ENCODE results near the gene EXOSC5. TPM values are rescaled to one million over a fixed set of nuclear protein-coding genes. Genes with fewer than 3 reads are reported as not detected.
"Not testable (repeated sequence)": the region's sequence is repeated elsewhere in the genome, so short reads cannot be mapped to it uniquely, and the experiment has no call there.

EXOSC5 gene
- total and polyA plus RNA-seq, 2 of the 13 experiments (the other 11 are each of a cell fraction or from before 2014, with no cell fraction given) = 24.1 to 26.5 TPM

DNA sequence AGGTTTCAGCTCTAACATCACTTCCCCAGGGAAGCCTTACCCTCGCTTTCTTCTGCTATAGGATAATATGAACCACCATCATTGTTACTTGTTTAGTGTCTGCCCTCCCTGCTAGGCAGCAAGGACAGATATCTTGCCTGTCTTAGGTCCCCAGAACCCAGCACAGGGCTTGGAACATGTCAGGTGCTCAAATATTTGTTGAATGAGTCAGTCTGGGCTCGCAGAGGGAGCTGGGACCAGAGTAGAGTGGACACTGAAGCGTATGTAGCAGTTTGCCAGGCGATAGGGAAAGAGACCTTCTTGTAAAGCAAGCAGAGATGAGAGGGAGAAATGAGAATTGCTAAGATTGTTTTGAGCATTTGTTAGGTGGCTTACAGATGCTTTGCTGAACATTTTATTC is 12.1 kb upstream of the EXOSC5 start (continued):
- TF ChIP-seq, protein P1, sequence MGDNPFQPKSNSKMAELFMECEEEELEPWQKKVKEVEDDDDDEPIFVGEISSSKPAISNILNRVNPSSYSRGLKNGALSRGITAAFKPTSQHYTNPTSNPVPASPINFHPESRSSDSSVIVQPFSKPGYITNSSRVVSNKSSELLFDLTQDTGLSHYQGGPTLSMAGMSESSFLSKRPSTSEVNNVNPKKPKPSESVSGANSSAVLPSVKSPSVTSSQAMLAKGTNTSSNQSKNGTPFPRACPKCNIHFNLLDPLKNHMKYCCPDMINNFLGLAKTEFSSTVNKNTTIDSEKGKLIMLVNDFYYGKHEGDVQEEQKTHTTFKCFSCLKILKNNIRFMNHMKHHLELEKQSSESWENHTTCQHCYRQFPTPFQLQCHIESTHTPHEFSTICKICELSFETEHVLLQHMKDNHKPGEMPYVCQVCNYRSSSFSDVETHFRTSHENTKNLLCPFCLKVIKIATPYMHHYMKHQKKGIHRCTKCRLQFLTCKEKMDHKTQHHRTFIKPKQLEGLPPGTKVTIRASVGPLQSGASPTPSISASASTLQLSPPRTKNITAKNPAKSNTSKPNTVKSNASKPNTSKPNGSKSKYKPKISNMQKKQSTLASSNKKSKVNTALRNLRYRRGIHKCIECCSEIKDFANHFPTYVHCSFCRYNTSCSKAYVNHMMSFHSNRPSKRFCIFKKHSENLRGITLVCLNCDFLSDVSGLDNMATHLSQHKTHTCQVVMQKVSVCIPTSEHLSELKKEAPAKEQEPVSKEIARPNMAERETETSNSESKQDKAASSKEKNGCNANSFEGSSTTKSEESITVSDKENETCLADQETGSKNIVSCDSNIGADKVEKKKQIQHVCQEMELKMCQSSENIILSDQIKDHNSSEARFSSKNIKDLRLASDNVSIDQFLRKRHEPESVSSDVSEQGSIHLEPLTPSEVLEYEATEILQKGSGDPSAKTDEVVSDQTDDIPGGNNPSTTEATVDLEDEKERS (CRISPR knock-in tag; IDR thresholded peaks at IDR 0.05) = 0 out of 2 replicates have a peak, but pooled peaks have one; percentile 37
- TF ChIP-seq ZNF670 (CRISPR knock-in tag; IDR thresholded peaks at IDR 0.05; ENCODE audit: borderline replicate concordance) (no peak), ATF7-NPFF (CRISPR knock-in tag; IDR thresholded peaks at IDR 0.05; ENCODE audit: low read depth) (no peak), POLR2AphosphoS5 (IDR thresholded peaks at IDR 0.05; ENCODE audit: low read depth, low read length) (peak; percentile 38), ZNF12 (CRISPR knock-in tag; IDR thresholded peaks at IDR 0.05) (peak; percentile 94)
- TF ChIP-seq, protein P2, sequence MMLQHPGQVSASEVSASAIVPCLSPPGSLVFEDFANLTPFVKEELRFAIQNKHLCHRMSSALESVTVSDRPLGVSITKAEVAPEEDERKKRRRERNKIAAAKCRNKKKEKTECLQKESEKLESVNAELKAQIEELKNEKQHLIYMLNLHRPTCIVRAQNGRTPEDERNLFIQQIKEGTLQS (CRISPR knock-in tag; IDR thresholded peaks at IDR 0.05) = peak; percentile 95

DNA sequence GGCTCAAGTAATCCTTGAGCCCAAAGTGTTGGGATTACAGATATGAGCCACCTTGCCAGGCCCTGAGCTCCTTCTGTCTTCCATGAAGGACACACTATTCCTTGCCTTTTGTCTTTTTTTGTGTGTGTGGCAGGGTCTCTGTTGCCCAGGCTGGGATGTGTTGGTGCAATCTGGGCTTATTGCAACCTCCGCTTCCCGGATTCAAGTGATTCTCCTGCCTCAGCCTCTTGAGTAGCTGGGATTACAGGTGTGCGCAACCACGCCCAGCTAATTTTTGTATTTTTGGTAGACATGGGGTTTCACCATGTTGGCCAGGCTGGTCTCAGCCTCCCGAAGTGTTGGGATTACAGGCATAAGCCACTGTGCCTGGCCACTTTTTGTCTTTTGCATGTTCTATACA is 11.7 kb upstream of the EXOSC5 start:
- H3K36me3 ChIP-seq (replicated peaks in 1 of 2; ENCODE audit: control insufficient read depth in 1 of 2, insufficient read depth in 2 of 2, low read length in 2 of 2); H3K27me3 ChIP-seq (ENCODE audit: control insufficient read depth in 1 of 2, insufficient read depth in 2 of 2, low read length in 2 of 2); CTCF ChIA-PET (ENCODE audit: low intra/inter-chr PET ratio, low total read pairs); DNase-seq (ENCODE audit: low spot score); in situ Hi-C loops (cut with HindIII; ENCODE audit: extremely low pct_ligation_motif_present, low pct_unique_long_range_greater_than_20kb); H3K4me3 ChIP-seq (replicated peaks in 1 of 3; ENCODE audit: insufficient read depth in 1 of 3, low read depth in 2 of 3, low read length in 3 of 3); intact Hi-C loops (cut with micrococcal nuclease; ENCODE audit: unreplicated experiment); BruUV-seq (replicated peaks); H2AFZ ChIP-seq (ENCODE audit: low read length); H4K20me1 ChIP-seq (ENCODE audit: insufficient read depth, low read length); H3K79me2 ChIP-seq (ENCODE audit: insufficient read depth, low read length); H3K9ac ChIP-seq (ENCODE audit: insufficient read depth, low read depth, low read length); H3K9me3 ChIP-seq (ENCODE audit: low read length); ATAC-seq; FAIRE-seq: not testable (repeated sequence)
- Histone ChIP-seq H3K4me1 (ENCODE audit: insufficient read depth, low read length) (peaks cover 30% of the 10 kb centered on the region), H3K4me2 (ENCODE audit: low read depth, low read length) (peak overlapping the region; percentile 63), H3K27ac (ENCODE audit: extremely low read length, insufficient read depth, low read length) (peak overlapping the region; percentile 74)
- 87% methylated on average over 5 of the region's 5 CpGs for WGBS (ENCODE audit: low lambda C conversion rate)
- POLR2A ChIA-PET = interaction anchor here (0.8 to 2.8 kb wide), 9 partner anchors 10 to 45 kb away, joined by 3 to 15 read pairs (median 8); partner anchors contain the start of genes B3GNT8, B9D2 and DMAC2
